ENCODE results near the gene RAPGEF1.

The RAPGEF1 gene

GRCh38 chr9:131691969-131692611 is 47.8 kb downstream of the RAPGEF1 start:
- CTCF ChIA-PET = interaction anchor here (0.6 to 1.8 kb wide), 4 partner anchors 30 to 63 kb away, joined by 3 to 7 read pairs (median 3); no protein-coding TSS in a partner anchor
- H3K4me1 ChIP-seq (ENCODE audit: control insufficient read depth, insufficient read depth, low read length) = no peaks in the 10 kb centered on the region
- H3K36me3 ChIP-seq (ENCODE audit: control insufficient read depth in 2 of 2, insufficient read depth in 1 of 2, low read length in 2 of 2) = no peaks in the 10 kb centered on the region
- H3K27ac ChIP-seq (ENCODE audit: extremely low read depth, low read depth, low read length) = no peak overlapping the region
- H3K4me3 ChIP-seq (ENCODE audit: low read depth, low read length) = no peak overlapping the region
- H3K9me3 ChIP-seq (ENCODE audit: control insufficient read depth, insufficient read depth, low read depth, low read length) = no peaks in the 10 kb centered on the region
- no peak for TF ChIP-seq ZNF530 (tag by site-specific recombination; IDR thresholded peaks at IDR 0.05; ENCODE audit: low read depth)
- no peak for TF ChIP-seq PATZ1 (tag by site-specific recombination; IDR thresholded peaks at IDR 0.05)
- POLR2A ChIA-PET = no interaction called here

GRCh38 chr9:131690941-131691573 is 48.8 kb downstream of the RAPGEF1 start:
- Histone ChIP-seq H3K4me3 (ENCODE audit: low read depth, low read length) (no peak overlapping the region), H3K9me3 (ENCODE audit: control insufficient read depth, insufficient read depth, low read depth, low read length) (no peaks in the 10 kb centered on the region), H3K4me1 (ENCODE audit: control insufficient read depth, insufficient read depth, low read length) (no peaks in the 10 kb centered on the region), H3K27ac (ENCODE audit: extremely low read depth, low read depth, low read length) (no peak overlapping the region), H3K36me3 (ENCODE audit: control insufficient read depth in 2 of 2, insufficient read depth in 1 of 2, low read length in 2 of 2) (no peaks in the 10 kb centered on the region)
- TF ChIP-seq ZNF776 (tag by site-specific recombination; IDR thresholded peaks at IDR 0.05; ENCODE audit: borderline replicate concordance) (no peak), SCRT2 (tag by site-specific recombination; IDR thresholded peaks at IDR 0.05) (peak; percentile 44; the same call in 1 of the 2 replicates), ZNF664 (tag by site-specific recombination; IDR thresholded peaks at IDR 0.05) (peak; percentile 95), TCF7L2 (IDR thresholded peaks at IDR 0.05; ENCODE audit: borderline replicate concordance, low read depth, low read length) (peak; percentile 51; the same call in 1 of the 2 replicates)
- ChIA-PET POLR2A (no interaction called here), CTCF (interaction anchor here (0.6 to 2.8 kb wide), 3 partner anchors 11 to 64 kb away, joined by 3 to 7 read pairs (median 3); no protein-coding TSS in a partner anchor)

- POLR2A ChIA-PET = interaction anchor here (0.6 kb wide), 1 partner anchor 42 kb away, joined by 5 read pairs; no protein-coding TSS in a partner anchor
- CTCF ChIA-PET = interaction anchor here (0.8 to 2.8 kb wide), 2 partner anchors 11 to 12 kb away, joined by 3 to 7 read pairs; no protein-coding TSS in a partner anchor
- no peak for TF ChIP-seq KLF8 (tag by site-specific recombination; IDR thresholded peaks at IDR 0.05)
- TF ChIP-seq ZNF18 (tag by site-specific recombination; IDR thresholded peaks at IDR 0.05) = no peak
- no peak for TF ChIP-seq ZNF600 (tag by site-specific recombination; IDR thresholded peaks at IDR 0.05)
- TF ChIP-seq ZNF768 (tag by site-specific recombination; IDR thresholded peaks at IDR 0.05) = no peak
- TF ChIP-seq KLF10 (tag by site-specific recombination; IDR thresholded peaks at IDR 0.05) = no peak
- no peak for TF ChIP-seq YY1 (tag by site-specific recombination; IDR thresholded peaks at IDR 0.05)
- no peak for TF ChIP-seq GLI4 (tag by site-specific recombination; IDR thresholded peaks at IDR 0.05)
- no peak for TF ChIP-seq ZNF266 (tag by site-specific recombination; IDR thresholded peaks at IDR 0.05; ENCODE audit: low read depth)
- no peak for TF ChIP-seq MEIS1 (CRISPR knock-in tag; IDR thresholded peaks at IDR 0.05; ENCODE audit: borderline replicate concordance)
- TF ChIP-seq ZNF426 (tag by site-specific recombination; IDR thresholded peaks at IDR 0.05) = no peak
- TF ChIP-seq ZNF549 (tag by site-specific recombination; IDR thresholded peaks at IDR 0.05) = no peak
- Histone ChIP-seq H3K9me3 (ENCODE audit: control insufficient read depth, insufficient read depth, low read depth, low read length) (no peaks in the 10 kb centered on the region), H3K4me3 (ENCODE audit: low read depth, low read length) (no peak overlapping the region), H3K4me1 (ENCODE audit: control insufficient read depth, insufficient read depth, low read length) (no peaks in the 10 kb centered on the region), H3K36me3 (ENCODE audit: control insufficient read depth in 2 of 2, insufficient read depth in 1 of 2, low read length in 2 of 2) (no peaks in the 10 kb centered on the region), H3K27ac (ENCODE audit: extremely low read depth, low read depth, low read length) (no peak overlapping the region)
Measured at GRCh38 chr9:131690462-131690861, 49.4 kb downstream of the RAPGEF1 start.
